GM18505 (cell line): Measurements from ENCODE around the gene FGD6.
A peak's percentile ranks its signal among the peaks of the same experiment; 100 is the strongest.
"Not testable (repeated sequence)": the region's sequence is repeated elsewhere in the genome, so short reads cannot be mapped to it uniquely, and the experiment has no call there.

Experiments
- ATAC-seq: cut with Tn5 transposase; IDR thresholded peaks from one replicate; pipeline ENCODE4 v1.9.1; 2021; ENCODE audit not compliant: unreplicated experiment
- POLR2A ChIP-seq: IDR thresholded peaks from 4 replicates; pipeline ENCODE4 v1.6.1; 2011; ENCODE audit warnings: borderline replicate concordance; ENCODE audit not compliant: insufficient read depth, insufficient read length; ENCODE audit errors: extremely low read depth

The FGD6 gene

GRCh38 chr12:95208678-95209077 lies 8.6 kb downstream of the FGD6 start:
- no peak for TF ChIP-seq POLR2A
- no peak for ATAC-seq

DNA sequence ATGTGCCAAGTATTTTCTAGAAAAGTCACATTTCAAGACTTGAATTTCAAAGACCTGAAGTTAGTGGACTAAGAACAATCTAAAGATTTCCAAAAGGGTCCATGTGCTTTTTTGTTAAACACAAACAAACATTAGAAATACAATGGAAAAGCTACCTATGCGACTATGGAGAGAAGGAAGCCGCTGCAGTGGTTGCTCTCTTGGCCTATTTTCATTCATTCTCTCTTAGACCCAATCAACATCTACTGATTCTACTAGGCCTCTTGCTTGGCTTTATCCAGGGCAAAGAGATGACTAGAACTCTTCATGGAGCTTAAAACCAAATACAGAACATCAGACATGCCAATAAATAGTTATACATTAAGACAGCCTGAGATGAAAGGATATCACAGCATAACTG lies 9.9 kb downstream of the FGD6 start:
- no peak for ATAC-seq
- no peak for TF ChIP-seq POLR2A

- no peak for TF ChIP-seq POLR2A
- ATAC-seq: no peak
Measured at GRCh38 chr12:95206916-95207315, 10.4 kb downstream of the FGD6 start.

GRCh38 chr12:95205685-95206084 lies 11.6 kb downstream of the FGD6 start:
- TF ChIP-seq POLR2A: no peak
- no peak for ATAC-seq

DNA sequence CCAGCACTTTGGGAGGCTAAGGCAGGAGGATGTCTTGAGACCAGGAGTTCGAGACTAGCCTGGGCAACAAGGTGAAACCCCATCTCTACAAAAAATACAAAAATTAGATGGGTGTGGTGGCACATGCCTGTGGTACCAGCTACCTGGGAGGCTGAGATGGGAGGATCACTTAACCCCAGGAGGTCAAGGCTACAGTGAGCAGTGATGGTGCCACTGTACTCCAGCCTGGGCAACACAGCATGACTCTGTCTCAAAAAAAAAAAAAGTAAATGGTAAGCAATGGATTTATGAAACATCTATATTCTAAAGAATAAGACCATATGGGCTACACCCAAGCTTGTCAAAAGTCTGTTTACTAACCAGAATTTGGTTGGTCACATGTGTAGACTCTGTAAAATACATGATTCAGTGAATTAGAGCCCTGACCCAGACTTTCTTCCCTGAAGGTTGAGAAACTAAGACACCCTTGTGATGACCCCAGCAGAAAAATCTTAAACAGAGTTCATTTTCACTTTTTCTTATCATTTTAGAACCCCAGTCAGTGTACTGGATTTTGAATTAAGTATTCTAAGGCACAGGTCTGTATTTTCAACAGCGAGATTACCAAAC lies 12.1 kb downstream of the FGD6 start:
- ATAC-seq: no peak

DNA sequence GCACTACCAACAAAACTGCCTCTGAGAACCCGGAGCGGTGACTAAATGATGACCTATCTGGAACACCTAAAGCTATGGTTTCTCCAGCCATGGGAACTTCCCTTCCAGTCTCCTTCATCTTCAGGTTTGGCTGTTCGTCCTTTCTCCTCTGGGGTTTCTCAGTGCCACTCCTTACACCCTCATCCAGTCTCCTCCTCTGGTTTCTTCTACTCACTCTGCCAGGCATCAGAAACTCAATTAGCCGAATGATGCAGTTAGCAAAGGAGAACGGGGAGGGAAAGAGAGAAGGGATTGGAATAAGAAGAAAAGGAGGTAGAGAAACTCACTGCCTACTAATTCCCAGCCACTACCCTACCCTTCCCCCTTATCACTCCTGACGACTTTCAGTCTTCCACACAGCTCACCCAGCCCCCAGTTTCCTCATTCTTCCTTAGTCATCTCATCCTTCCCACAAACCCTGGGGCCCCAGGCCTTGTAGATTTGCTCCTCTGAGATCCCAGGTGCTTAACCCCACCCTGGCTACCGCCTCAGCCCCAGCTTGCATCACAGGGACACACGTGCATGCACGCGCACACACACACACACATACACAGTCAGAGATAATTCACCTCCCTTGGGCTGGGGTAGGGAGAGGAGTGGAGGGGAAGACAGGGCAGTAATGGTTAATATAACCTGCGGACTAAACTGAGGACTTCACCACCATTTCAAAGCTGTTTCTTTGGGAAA lies 13.0 kb downstream of the FGD6 start:
- TF ChIP-seq POLR2A: no peak
- no peak for ATAC-seq

More for the DNA sequence above, 12.1 kb downstream of the FGD6 start:
- no peak for TF ChIP-seq POLR2A

DNA sequence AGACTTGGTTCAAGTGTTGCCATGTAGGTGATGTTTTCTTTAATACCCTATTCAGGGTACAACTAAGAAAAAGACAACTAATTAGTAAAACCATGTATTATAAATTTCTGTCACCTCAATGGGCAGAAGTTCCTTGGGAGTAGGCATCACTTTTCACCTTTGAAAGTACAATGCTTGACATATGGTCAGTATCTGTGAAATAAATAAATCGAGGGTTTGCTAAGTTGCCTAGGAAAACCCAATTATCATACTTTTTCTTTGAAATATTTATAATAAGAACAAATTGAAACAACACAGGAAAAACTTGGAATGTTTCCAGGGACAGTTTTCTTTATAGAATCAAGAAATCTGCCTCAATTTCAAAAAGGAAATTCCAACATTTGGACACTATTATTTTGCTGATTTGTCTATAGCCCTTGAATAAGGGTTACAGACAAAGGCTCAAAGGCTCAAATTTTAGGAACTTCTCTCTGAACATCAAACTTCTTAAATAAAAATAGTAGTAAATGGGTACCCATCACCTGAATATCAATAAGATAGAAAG lies 13.7 kb downstream of the FGD6 start:
- no peak for ATAC-seq
- TF ChIP-seq POLR2A: no peak

DNA sequence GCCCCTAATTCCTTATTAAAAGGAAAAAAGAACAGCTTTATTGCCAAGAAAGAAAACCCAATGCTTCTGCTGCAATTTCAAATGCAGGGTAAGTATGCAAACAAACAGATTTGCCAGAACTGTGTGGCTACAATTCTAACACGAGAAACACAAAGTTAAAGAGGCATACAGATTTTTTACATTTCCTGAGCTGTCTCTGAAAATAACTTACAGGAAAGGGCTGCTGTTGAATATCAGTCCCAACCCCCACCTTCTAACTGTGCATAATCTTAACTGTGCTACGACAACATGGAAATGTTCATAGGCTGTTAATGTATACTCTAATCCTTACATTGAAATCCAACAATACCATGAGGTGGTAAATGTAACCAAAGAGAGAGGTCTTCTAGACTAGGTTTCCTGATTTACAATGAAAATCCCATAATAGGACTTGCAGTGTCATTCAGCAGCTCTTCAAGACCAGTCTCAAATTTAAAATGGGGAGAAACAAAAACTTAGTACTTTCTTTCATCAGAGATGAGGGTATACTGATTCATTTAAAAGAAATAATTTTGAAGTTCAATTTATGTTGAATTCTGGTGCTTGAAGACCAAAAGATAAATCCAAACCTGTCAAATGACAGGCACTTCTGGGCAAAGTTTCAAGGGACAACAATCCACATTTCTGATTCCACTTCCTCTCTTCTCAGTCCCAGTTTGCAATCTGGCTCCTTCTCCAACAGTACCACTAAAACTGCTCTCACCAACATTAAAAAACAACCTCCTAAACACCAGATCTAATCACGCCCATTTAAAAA lies 14.4 kb downstream of the FGD6 start:
- TF ChIP-seq POLR2A: no peak
- no peak for ATAC-seq

DNA sequence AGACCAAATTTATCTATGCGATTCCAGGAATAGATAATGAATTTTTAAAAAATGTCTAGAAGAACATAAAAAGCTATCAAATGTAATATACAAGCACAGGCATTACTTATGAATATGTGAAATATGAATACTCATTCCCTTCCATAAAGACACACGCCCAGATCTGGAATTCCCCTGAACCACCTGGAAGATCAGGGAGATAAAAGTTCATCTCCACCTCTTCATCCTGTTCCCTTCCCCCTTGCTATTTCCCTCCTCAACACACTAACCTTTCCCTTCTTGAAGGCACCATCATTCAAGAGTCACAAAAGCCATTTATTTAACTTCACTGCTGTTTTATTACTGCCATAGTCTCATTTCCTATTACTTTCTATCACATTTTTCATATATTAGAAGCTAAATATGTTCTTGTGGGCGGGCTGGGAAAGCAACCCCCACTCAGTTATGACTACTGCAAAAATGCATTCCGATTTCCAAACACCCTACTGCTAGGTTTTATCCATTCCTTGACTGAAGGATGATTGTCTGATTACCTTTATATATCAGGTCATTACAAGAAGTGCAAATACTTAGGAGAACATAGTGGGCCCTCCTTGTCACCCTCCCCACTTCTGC lies 16.1 kb downstream of the FGD6 start:
- no peak for ATAC-seq
- TF ChIP-seq POLR2A: no peak

DNA sequence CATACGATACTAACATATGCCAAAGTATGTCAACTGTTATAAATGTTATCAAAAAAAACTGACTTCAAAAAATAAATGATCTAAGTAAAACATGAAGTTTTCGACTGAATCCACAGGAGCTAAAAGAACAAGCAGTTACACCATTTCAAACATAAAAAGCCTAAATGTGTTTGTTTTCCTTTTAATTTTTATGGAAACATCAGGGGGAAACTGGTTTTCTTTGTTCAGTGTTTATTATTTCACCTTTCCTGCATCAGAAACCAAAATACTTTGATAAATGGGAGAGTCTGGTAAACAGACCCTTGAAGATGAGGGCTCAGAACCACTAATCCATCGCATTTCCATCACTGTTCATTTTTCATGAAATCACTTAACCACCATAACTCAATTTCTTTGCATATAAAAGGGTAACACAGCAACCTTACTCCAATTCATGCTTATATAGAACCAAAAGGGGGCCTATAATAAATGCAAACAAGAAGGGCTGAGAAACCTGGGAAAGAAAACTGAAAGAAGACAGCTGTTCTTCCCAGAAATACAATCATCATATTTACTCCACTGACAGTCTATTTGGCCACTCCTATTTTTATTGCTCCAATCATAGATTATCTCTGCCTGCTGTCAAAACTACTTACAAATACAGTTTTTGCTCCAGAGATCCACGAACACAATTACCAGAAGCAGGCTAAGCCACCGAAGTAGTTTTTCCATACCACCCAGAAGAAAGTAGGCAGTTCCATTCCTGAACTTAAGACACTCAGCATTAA lies 17.0 kb downstream of the FGD6 start:
- no peak for ATAC-seq
- TF ChIP-seq POLR2A: no peak

DNA sequence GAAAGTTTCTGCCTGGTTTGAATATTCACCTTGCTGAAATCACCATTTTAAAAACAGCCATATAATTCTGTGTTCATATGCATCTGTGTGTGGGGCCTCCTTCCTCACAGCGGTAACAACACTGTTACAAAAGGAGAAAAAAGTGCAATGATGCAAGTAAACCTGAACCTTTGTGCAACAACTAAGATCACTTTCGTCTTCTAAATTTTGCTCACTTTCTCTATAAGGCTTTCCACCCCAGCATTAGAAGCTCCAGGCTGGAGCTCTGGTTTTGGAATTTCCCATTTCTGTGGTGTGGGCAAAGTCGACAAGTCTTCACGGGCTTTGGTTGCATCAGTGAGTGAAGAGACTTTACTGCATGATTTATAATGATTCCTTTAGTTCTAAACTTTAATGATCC lies 18.4 kb downstream of the FGD6 start:
- peak; percentile 46 for ATAC-seq
- TF ChIP-seq POLR2A: peak; percentile 30

DNA sequence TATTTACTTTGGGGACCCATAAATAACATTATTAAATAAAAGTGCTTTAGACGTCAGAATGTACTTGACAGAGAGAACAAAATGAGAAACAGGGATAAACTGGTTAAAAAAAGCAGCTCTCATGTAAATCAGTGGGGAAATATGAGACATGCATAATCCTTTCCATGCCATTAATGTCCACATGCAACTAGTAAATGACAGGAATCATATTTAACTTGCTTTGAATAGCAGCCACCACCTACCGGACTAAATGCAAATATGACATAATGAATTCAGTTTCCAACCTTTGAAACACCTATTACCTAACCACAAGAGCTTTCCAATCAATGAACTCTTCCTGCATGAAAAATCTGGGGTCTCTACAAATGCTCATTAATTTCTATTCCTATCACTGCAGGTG lies 19.6 kb downstream of the FGD6 start:
- ATAC-seq: no peak
- no peak for TF ChIP-seq POLR2A

DNA sequence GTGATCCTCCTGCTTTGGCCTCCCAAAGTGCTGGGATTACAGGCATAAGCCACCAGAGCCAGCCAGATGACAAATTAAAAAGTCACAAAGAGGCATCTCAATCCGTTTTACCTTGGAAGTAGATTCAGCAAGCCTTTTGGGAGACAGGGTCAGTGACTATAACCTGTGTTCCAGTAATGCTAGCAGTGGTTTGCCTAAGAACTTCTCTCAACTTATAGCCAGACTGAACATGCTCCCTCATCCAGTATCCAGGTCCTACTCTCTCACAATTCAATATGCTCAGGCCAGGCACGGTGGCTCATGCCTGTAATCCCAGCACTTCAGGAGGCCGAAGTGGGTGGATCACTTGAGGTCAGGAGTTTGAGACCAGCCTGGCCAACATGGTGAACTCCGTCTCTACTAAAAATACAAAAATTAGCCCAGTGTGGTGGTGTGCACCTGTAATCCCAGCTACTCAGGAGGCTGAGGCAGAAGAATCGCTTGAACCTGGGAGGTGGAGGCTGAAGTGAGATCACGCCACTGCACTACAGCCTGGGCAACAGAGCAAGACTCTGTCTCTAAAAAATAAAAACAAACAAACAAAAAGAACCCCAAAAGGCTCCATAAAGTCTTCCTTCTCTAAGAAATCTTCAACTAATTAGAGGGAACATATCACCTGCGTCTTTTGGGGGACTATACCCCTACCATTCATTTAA lies 20.2 kb downstream of the FGD6 start:
- ATAC-seq: not testable (repeated sequence)
